SJSA1 (cell line): ENCODE measurements around the gene RNF220. TPM values are rescaled to one million over a fixed set of nuclear protein-coding genes. Genes with fewer than 3 reads are reported as not detected.
A peak's percentile ranks its signal among the peaks of the same experiment; 100 is the strongest.

Experiments used
- DNase-seq, 2 experiments: peaks; one replicate each; pipeline ENCODE4 v3.0.0-alpha.2; 2015 to 2020; ENCODE audit warnings: low spot score in 2 of 2, low read depth in 1 of 2
- H3K27ac ChIP-seq: fragments of 250-450 bp; sonication (Bioruptor Pico); 2 replicates; pipeline ENCODE4 v1.5.1; 2020; ENCODE audit warnings: mild to moderate bottlenecking, moderate library complexity
- H3K27me3 ChIP-seq: fragments of 250-450 bp; sonication (Bioruptor Pico); replicated peaks from 2 replicates; pipeline ENCODE4 v1.5.1; 2020; ENCODE audit warnings: mild to moderate bottlenecking, moderate library complexity
- H3K36me3 ChIP-seq: fragments of 250-450 bp; sonication (Bioruptor Pico); 2 replicates; pipeline ENCODE4 v1.5.1; 2020; ENCODE audit warnings: mild to moderate bottlenecking
- H3K4me1 ChIP-seq: fragments of 250-450 bp; sonication (Bioruptor Pico); replicated peaks from 2 replicates; pipeline ENCODE4 v1.6.1; 2021; ENCODE audit warnings: mild to moderate bottlenecking
- H3K4me3 ChIP-seq: fragments of 250-450 bp; sonication (Bioruptor Pico); 2 replicates; pipeline ENCODE4 v1.5.1; 2020; ENCODE audit warnings: mild to moderate bottlenecking
- H3K9me3 ChIP-seq: fragments of 250-450 bp; sonication (Bioruptor Pico); replicated peaks from 2 replicates; pipeline ENCODE4 v1.5.1; 2020; ENCODE audit warnings: mild to moderate bottlenecking
- total RNA-seq: library from RNA; depleted of rRNA; stranded (reverse); fragments of >200 nt; shearing (Covaris generic); gene quantifications from 2 replicates; pipeline ENCODE4 v1.2.3, GENCODE V29; 2014

The RNF220 gene
- total RNA-seq, 1 experiment from 2014 or later = 70.5 TPM

DNA sequence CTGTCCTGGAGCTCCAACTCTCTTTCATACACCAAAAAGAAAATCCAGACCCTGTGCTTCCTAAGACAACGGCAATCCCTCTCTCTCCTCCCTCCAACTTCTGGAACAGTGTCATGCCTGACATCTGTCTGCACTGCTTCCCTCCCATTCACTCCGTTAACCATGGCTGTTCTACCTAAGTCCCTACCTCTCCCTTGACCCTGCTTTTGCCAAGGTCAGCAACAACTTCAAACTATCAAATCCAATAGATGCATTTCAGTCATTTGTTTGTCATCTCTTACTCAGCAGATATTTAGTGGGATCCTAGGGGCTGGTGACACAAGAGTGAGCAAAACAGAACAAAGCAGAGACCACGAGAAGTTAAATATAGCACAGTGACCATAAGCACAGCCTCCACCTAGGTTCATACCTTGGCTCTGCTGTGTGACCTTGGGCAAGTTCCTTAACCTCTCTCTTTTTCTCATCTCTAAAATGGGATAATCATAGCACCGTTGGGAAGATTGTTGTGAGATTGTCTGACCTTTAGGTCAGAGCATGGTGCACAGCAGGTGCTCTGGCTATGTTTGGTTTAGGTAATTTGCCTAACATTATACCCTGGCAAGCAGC is 180.4 kb downstream of the RNF220 start:
- Histone ChIP-seq H3K27me3 (peaks cover 28% of the 10 kb centered on the region), H3K4me3 (no peak overlapping the region), H3K36me3 (no peaks in the 10 kb centered on the region), H3K27ac (no peak overlapping the region), H3K4me1 (no peaks in the 10 kb centered on the region), H3K9me3 (no peaks in the 10 kb centered on the region)
- DNase-seq = no peak

DNA sequence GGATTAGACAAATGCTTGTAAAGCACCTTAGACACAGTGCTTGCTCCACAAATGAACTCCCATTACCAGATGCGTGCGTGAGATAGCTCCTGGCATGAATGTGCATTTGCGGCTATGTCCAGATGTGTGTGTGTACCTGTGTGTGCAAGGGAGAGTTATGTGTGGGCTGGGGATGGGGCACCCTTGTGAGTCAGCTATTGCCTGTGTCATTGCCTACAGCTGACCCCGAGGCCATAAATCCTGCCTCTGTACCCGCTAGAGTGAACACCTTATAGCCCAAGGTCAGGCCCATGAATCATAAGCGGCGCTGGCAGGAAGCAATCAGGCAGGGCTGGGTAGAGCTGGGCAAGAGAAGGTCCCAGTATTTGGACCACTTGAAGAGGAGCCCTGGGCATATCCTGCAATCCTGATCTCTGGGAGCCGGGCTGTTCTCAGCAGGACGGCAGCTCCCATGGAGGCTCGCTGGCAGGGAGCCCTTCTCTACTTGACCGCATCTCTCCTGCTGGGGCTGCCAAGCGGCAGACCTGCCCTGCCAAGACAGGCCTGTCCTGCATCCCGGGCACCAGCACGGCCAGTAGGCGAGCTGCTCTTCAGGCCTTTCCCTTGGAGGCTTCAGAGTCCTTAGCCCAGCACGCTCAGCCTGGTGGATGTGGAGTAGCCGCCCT is 182.9 kb downstream of the RNF220 start:
- Histone ChIP-seq H3K9me3 (no peaks in the 10 kb centered on the region), H3K4me3 (no peak overlapping the region), H3K36me3 (no peaks in the 10 kb centered on the region), H3K27me3 (peaks cover 28% of the 10 kb centered on the region), H3K4me1 (no peaks in the 10 kb centered on the region), H3K27ac (no peak overlapping the region)
- no peak for DNase-seq

DNA sequence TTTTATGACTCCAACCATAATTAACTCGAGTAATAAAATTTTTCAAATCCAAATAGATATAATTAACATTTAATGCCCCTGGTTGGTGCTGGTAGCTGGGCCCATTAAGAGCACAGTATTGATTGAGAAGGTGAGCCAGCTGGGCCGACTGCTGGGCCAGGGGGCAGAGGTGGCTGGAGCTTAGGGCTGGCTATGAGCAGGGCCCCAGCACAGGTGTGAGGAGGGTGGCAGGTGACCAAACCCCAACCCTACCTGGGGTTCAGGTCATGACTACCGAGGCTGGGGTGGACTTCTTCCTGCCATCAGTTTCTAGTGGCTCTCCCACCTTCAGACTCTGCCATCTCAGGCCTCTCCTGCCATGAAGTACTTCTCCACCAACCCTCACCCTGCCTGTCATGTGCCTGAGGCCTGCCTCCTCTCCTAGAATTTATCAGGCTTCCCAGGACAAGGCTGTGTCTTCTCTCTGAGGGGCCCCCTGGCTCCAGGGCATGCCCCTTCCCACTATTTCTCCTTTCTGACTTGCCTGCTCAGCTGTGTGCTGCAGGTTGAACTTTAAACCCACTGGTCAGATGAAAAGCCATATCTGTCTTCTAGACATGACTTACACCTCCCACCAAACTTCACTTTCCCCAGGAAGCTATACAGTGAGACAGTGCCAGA is 183.6 kb downstream of the RNF220 start:
- Histone ChIP-seq H3K9me3 (no peaks in the 10 kb centered on the region), H3K27ac (no peak overlapping the region), H3K4me1 (no peaks in the 10 kb centered on the region), H3K36me3 (no peaks in the 10 kb centered on the region), H3K4me3 (no peak overlapping the region), H3K27me3 (peaks cover 22% of the 10 kb centered on the region)
- DNase-seq = no peak

GRCh38 chr1:44590475-44590874 is 185.4 kb downstream of the RNF220 start:
- DNase-seq = no peak
- H3K4me3 ChIP-seq = no peak overlapping the region
- H3K9me3 ChIP-seq = no peaks in the 10 kb centered on the region
- H3K27ac ChIP-seq = no peak overlapping the region
- no peaks in the 10 kb centered on the region for H3K36me3 ChIP-seq
- no peaks in the 10 kb centered on the region for H3K4me1 ChIP-seq
- peaks cover 8% of the 10 kb centered on the region for H3K27me3 ChIP-seq

DNA sequence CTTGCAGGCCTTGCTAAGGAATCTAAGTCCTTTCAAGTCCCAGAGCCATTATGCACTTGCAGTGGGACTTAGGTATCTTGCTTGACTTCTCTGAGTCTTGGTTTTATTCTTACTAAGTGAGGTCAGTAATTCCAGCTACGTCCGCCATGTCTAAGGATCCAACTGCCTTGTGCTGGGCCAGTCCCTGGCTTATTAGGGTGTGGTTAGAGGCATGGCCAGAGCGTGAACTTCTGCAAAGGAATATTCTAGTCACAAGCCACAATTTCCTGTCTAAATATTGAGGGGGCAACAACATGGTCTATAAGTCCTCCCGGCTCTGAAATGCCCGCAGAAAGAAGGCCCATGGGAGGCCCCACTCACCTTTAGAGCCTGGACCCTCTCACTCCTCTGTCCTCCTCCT is 186.3 kb downstream of the RNF220 start:
- no peak overlapping the region for H3K27ac ChIP-seq
- no peaks in the 10 kb centered on the region for H3K9me3 ChIP-seq
- no peak for DNase-seq

DNA sequence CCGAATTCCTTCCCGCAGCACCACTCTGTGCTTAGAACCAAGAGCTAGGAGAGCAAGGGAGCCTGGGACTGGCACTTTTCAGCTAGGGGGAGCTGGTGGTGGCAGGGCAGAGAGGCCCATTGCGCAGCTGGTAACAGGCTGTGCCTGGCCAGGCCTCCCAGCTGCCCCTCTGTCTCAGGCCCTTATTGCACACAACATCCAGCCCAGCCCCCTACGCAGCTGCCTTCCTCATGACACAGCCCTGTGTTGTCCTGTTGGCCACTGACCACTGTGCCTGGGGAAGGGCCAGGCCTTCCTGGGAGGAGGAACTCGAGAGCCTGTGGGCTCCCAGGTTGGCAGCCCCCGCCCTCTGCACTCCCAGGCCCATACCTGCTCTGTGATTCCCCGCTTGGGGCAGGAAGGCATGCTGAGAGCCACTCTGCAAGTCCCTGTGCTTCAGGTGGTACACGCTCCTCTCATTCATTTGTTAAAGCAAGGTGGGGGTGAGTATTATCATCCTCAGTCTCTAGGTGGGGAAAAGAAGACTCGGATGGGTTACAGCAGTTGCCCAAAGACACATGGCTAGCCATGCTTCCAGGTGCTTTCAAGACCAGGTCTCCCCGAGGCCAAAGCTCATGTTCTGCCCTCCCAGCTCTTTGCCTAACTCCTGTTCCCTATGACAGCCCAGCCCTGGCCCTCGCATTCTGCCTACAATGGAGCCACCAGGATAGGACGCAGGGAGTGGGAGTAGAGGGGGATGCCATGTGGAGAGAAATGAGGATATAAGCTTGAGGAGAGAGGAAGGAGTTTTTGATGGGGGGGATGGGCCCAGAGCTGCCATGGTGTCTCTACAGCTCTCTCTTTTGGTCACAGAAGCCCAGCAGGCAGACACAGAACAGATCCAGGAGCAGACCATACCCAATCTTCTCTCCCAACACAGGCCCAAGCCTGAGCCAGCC is 187.4 kb downstream of the RNF220 start:
- H3K36me3 ChIP-seq = no peaks in the 10 kb centered on the region
- H3K27ac ChIP-seq = no peak overlapping the region
- DNase-seq = no peak
- H3K4me3 ChIP-seq = no peak overlapping the region
- peaks cover 6% of the 10 kb centered on the region; the same call in 1 of the 2 replicates for H3K27me3 ChIP-seq
- H3K9me3 ChIP-seq = no peaks in the 10 kb centered on the region
- no peaks in the 10 kb centered on the region for H3K4me1 ChIP-seq

More for the DNA sequence above, 186.3 kb downstream of the RNF220 start:
- no peak overlapping the region for H3K4me3 ChIP-seq
- no peaks in the 10 kb centered on the region for H3K36me3 ChIP-seq
- H3K4me1 ChIP-seq = no peaks in the 10 kb centered on the region
- H3K27me3 ChIP-seq = peaks cover 3% of the 10 kb centered on the region; the same call in 1 of the 2 replicates

DNA sequence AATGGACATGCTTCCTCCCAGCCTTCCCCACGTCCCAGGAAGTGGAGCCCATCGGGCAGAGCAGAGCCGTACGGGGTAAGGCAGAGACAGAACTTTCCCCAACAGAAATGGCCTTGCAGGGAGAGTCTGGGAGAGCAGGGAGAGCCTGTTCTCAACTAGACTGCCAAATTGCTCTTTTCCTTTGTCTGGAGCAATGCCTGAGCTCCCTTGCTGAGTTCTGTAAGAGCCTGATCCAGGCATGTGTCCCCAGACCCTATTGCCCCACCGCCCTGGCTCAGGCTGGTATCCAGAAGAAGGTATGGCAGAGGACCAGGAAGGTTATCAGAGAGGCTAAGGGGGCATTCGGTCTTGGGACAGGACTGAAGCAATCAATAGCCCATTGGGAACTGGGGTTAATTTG is 189.3 kb downstream of the RNF220 start:
- Histone ChIP-seq H3K36me3 (no peaks in the 10 kb centered on the region), H3K9me3 (no peaks in the 10 kb centered on the region)

DNA sequence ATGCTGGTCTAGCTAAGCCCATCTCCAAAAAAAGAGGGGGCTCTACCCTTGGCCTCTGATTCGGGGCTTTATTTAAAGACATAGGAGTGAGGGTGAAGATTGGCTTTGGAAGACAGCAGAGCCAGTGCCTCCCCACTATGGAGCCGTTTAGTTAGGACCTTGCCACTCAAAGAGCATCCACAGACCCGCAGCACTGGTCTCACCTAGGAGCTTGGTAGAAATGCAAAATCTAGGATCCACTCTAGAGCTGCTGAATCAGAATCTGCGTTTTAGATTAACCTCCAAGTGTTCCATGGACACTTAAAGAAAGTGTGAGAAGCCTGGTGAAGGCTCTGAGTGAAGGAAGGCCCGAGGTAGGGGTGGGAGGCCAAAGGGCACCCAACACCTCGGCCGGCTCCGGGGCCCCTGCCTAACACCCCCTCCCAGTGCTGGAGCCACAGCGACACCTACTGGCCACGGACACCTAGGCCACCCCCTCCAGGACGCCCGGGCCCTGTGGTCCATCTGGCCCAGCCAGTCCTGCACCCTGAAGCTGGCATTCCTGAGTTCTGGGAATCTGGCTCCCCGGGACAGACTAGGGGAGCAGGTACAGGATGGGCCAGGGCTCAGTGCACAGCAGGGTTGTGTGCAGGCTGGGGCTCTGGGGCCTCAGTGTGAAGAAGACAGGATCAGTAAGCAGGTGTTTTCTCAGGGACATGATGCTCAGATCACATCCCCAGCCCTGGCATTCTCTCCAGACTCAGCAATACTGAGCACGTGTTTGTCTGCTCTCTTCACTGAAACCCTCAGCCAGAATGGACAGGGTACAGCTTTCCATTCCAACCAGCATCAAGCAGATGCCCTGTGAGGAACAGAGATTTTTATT is 190.0 kb downstream of the RNF220 start:
- Histone ChIP-seq H3K36me3 (no peaks in the 10 kb centered on the region), H3K4me3 (no peak overlapping the region), H3K27me3 (peaks cover 20% of the 10 kb centered on the region), H3K9me3 (no peaks in the 10 kb centered on the region), H3K27ac (no peak overlapping the region), H3K4me1 (no peaks in the 10 kb centered on the region)
- DNase-seq = peak; percentile 48 to 75

More for the DNA sequence above, 189.3 kb downstream of the RNF220 start:
- Histone ChIP-seq H3K4me3 (no peak overlapping the region), H3K4me1 (no peaks in the 10 kb centered on the region), H3K27me3 (peaks cover 14% of the 10 kb centered on the region), H3K27ac (no peak overlapping the region)
- DNase-seq = no peak

GRCh38 chr1:44596511-44596910 is 191.5 kb downstream of the RNF220 start:
- Histone ChIP-seq H3K27ac (no peak overlapping the region), H3K4me1 (no peaks in the 10 kb centered on the region), H3K4me3 (no peak overlapping the region), H3K27me3 (peaks cover 27% of the 10 kb centered on the region), H3K9me3 (no peaks in the 10 kb centered on the region), H3K36me3 (no peaks in the 10 kb centered on the region)
- DNase-seq = no peak

- Histone ChIP-seq H3K9me3 (no peaks in the 10 kb centered on the region), H3K36me3 (no peaks in the 10 kb centered on the region), H3K27ac (no peak overlapping the region), H3K4me3 (no peak overlapping the region), H3K27me3 (peaks cover 36% of the 10 kb centered on the region), H3K4me1 (no peaks in the 10 kb centered on the region)
- no peak for DNase-seq
These were observed 193.1 kb downstream of the RNF220 start for GRCh38 chr1:44598167-44598566.

DNA sequence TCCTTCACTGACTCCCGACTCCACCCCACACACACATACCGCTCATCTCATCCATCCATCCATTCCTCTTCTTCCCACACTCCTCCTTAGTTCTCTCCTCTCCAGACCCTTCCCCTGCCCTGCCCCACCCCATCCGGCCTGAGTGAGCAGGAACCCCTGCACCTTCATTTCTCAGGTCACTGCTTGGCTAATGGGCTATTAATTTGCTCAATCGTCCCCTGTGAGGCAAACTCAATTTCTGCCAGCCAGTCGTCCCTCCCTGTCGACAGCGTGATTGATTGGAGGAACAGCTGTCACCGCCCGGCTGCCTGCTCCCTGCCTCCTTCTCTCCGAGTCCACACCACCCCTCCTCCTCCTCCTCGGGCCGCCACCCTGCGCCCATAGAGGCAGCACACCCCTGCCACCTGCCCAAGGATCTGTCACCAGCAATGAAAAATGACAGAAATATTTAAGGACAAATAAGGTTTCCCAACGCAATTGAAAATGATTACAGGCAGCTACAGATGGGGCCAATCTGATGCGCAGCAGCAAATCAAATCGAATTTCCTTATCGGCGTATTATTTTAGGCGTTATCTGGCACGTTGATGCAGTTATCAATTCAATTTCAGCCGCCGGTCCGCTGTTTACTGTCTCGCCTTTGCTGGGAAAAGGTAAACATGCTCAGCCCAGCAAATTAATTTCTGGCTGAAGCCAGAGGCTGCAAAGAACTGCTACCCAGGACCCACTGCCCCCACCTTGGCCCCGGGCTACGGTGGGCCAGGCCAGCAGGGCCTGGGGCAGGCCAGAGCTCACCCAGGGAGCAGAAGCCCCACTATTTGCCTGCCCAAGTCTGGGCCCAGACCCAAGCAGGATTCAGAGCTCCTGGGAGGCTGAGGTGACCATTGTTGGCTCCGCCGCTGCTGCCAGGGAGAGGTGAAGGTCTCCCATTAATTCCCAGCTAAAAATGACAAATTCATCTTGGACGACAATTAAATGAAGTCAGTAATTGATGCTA is 197.9 kb downstream of the RNF220 start:
- no peak overlapping the region for H3K27ac ChIP-seq
- H3K4me1 ChIP-seq = no peaks in the 10 kb centered on the region
- peaks cover 46% of the 10 kb centered on the region for H3K27me3 ChIP-seq
- H3K9me3 ChIP-seq = no peaks in the 10 kb centered on the region
- no peaks in the 10 kb centered on the region for H3K36me3 ChIP-seq
- no peak overlapping the region for H3K4me3 ChIP-seq
- DNase-seq = no peak

GRCh38 chr1:44603718-44604117 is 198.7 kb downstream of the RNF220 start:
- Histone ChIP-seq H3K4me1 (no peaks in the 10 kb centered on the region), H3K9me3 (no peaks in the 10 kb centered on the region), H3K27ac (no peak overlapping the region), H3K27me3 (peaks cover 44% of the 10 kb centered on the region), H3K36me3 (no peaks in the 10 kb centered on the region), H3K4me3 (no peak overlapping the region)
- DNase-seq = no peak
